Panc1 (cell line): Measurements from ENCODE around the gene DLGAP1. TPM values are rescaled to one million over a fixed set of nuclear protein-coding genes. Genes with fewer than 3 reads are reported as not detected.

Source experiments
- ATAC-seq: fragments of 200-7000 bp; cut with Tn5 transposase; 2 replicates; pipeline ENCODE4 v1.9.1; 2020; ENCODE audit warnings: mild to moderate bottlenecking, moderate library complexity
- BruUV-seq: library from RNA; stranded (reverse); fragments of 400-500 nt; replicated peaks from 2 replicates; lab custom pipeline; 2021; lab: Mats Ljungman, UMichigan
- CTCF ChIA-PET: fragments of 300-600 bp; sonication (Branson Sonifier 250); formaldehyde crosslinking; loops from one replicate; lab custom pipeline; 2022; ENCODE audit warnings: antibody characterized with exemption; lab: Charles Lee
- POLR2A ChIA-PET: fragments of 300-600 bp; sonication (Branson Sonifier 250); formaldehyde crosslinking; loops from one replicate; lab custom pipeline; 2022; ENCODE audit warnings: antibody characterized with exemption; lab: Charles Lee
- DNase-seq: peaks from one replicate; pipeline ENCODE4 v3.0.0-alpha.2; 2010; ENCODE audit warnings: low read depth, low spot score
- H3K27ac ChIP-seq: 2 replicates; pipeline ENCODE4 v1.5.1; 2011; ENCODE audit warnings: mild to moderate bottlenecking, low read length, inconsistent platforms
- H3K27me3 ChIP-seq: fragments of 200-500 bp; sonication (Bioruptor generic); 2 replicates; pipeline ENCODE4 v1.6.0; 2014; ENCODE audit warnings: low read length, inconsistent platforms; ENCODE audit not compliant: control insufficient read depth, insufficient read depth
- H3K36me3 ChIP-seq: fragments of 200-500 bp; sonication (Bioruptor generic); 2 replicates; pipeline ENCODE4 v1.5.1; 2014; ENCODE audit warnings: inconsistent platforms, mild to moderate bottlenecking, low read length, moderate library complexity; ENCODE audit not compliant: control insufficient read depth, insufficient read depth
- H3K4me1 ChIP-seq: 2 replicates; pipeline ENCODE4 v1.5.1; 2011; ENCODE audit warnings: inconsistent platforms, mild to moderate bottlenecking, low read length, moderate library complexity; ENCODE audit not compliant: control insufficient read depth, insufficient read depth
- H3K4me3 ChIP-seq, 2 experiments: 2 replicates each; pipeline ENCODE4 v1.5.1; 2011 to 2012; ENCODE audit warnings: low read depth in 2 of 2, low read length in 2 of 2, mild to moderate bottlenecking in 2 of 2, inconsistent platforms in 1 of 2, moderate library complexity in 1 of 2
- H3K9me3 ChIP-seq: fragments of 200-500 bp; sonication (Bioruptor generic); 2 replicates; pipeline ENCODE4 v1.5.1; 2014; ENCODE audit warnings: low read depth, mild to moderate bottlenecking, inconsistent platforms, low read length, moderate library complexity; ENCODE audit not compliant: control insufficient read depth, insufficient read depth
- CTCF ChIP-seq: fragments of 450-650 bp; IDR thresholded peaks from 2 replicates; pipeline ENCODE4 v1.5.1; 2017; ENCODE audit warnings: mild to moderate bottlenecking
- POLR2AphosphoS5 ChIP-seq: IDR thresholded peaks from 2 replicates; pipeline ENCODE4 v1.6.1; 2012; ENCODE audit warnings: mild to moderate bottlenecking, low read depth, low read length, moderate library complexity
- REST ChIP-seq, 2 experiments: IDR thresholded peaks; 2 replicates each; pipeline ENCODE4 v1.6.1; 2011 to 2012; ENCODE audit warnings: low read depth in 2 of 2, control low read depth in 1 of 2, low read length in 1 of 2, mild to moderate bottlenecking in 1 of 2, moderate library complexity in 1 of 2; ENCODE audit not compliant: insufficient read depth in 1 of 2
- SIN3A ChIP-seq: IDR thresholded peaks from 2 replicates; pipeline ENCODE4 v1.6.1; 2012; ENCODE audit warnings: low read depth, mild to moderate bottlenecking, low read length, moderate library complexity, borderline replicate concordance; ENCODE audit not compliant: insufficient read depth
- TCF7L2 ChIP-seq: IDR thresholded peaks from 2 replicates; pipeline ENCODE4 v1.6.1; 2011; ENCODE audit warnings: mild to moderate bottlenecking, low read depth, low read length, inconsistent platforms
- in situ Hi-C: cut with HindIII; loops from 2 replicates; pipeline ENCODE4 v1.10.0; 2016; ENCODE audit warnings: low sequenced_read_pairs, low pct_unique_long_range_greater_than_20kb
- intact Hi-C: fragments of 100-400 bp; cut with micrococcal nuclease; formaldehyde crosslinking; loops from one replicate; pipeline ENCODE4 v1.10.0; 2022; ENCODE audit not compliant: unreplicated experiment
- total RNA-seq: library from RNA; stranded (reverse); gene quantifications from one replicate; pipeline ENCODE4 v1.2.1, GENCODE V29; 2021; ENCODE audit not compliant: unreplicated experiment

Gene DLGAP1
- total RNA-seq, 1 experiment from 2014 or later, result 1.8 TPM

GRCh38 chr18:3726238-3726951 lies 728.7 kb downstream of the DLGAP1 start:
- peaks cover 21% of the 10 kb centered on the region for H3K4me1 ChIP-seq
- no peak for DNase-seq
- ATAC-seq, result no peak
- no peak overlapping the region for H3K4me3 ChIP-seq
- H3K27me3 ChIP-seq, result no peaks in the 10 kb centered on the region
- no peaks in the 10 kb centered on the region for H3K36me3 ChIP-seq
- BruUV-seq, result no TSS peak
- ChIA-PET CTCF (no interaction called here), POLR2A (no interaction called here)
- no peaks in the 10 kb centered on the region for H3K9me3 ChIP-seq
- in situ Hi-C loops, result no loop called here
- no peak for TF ChIP-seq TCF7L2
- no peak for TF ChIP-seq CTCF
- TF ChIP-seq SIN3A, result no peak
- no peak for TF ChIP-seq REST (IDR thresholded peaks at IDR 0.05; ENCODE audit: insufficient read depth in 1 of 2, low read depth in 2 of 2, low read length in 1 of 2)
- TF ChIP-seq POLR2AphosphoS5, result no peak
- no peak overlapping the region for H3K27ac ChIP-seq
- intact Hi-C loops, result no loop called here

- POLR2A ChIA-PET, result no interaction called here
- ATAC-seq (no peak), DNase-seq (no peak)
- TF ChIP-seq POLR2AphosphoS5 (no peak), SIN3A (no peak), TCF7L2 (no peak), CTCF (no peak), REST (IDR thresholded peaks at IDR 0.05; ENCODE audit: insufficient read depth in 1 of 2, low read depth in 2 of 2, low read length in 1 of 2) (no peak)
- Histone ChIP-seq H3K9me3 (no peaks in the 10 kb centered on the region), H3K27ac (peak overlapping the region; percentile 13; the same call in 1 of the 2 replicates), H3K4me3 (no peak overlapping the region), H3K4me1 (peaks cover 25% of the 10 kb centered on the region), H3K27me3 (no peaks in the 10 kb centered on the region), H3K36me3 (no peaks in the 10 kb centered on the region)
- no TSS peak for BruUV-seq
- intact Hi-C loops, result no loop called here
- in situ Hi-C loops, result no loop called here
- CTCF ChIA-PET, result no interaction called here
Measured at GRCh38 chr18:3725115-3725514, 730.0 kb downstream of the DLGAP1 start.
